ENCODE data around the gene FMN1.

FMN1 gene

DNA sequence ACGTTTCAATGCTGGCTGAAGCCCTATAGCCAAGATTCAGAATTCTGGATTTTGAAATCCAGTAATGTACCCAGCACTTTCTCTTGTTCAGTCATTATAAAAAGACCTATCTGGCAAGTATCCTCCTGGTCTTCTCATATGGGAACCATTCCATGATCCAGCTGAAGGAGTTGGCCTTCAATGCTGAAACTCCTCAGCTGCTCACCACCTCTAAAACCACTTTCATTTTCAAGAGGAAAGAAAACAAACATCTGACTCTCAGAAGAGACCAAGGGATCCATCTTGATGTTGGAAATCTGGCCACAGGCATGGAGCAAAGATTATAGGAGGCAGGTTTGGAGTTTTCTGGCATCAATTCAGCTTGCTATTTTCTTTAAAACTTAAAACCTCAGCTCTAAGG lies 235.4 kb downstream of the FMN1 start:
- Histone ChIP-seq H3K9ac (no peak overlapping the region), H3K4me1 (no peaks in the 10 kb centered on the region), H3K9me3 (ENCODE audit: control insufficient read depth, low read length) (no peaks in the 10 kb centered on the region), H3K4me2 (ENCODE audit: low read length) (no peak overlapping the region), H2AFZ (no peak overlapping the region), H3K27me3 (ENCODE audit: control insufficient read depth, insufficient read depth, low read length) (no peaks in the 10 kb centered on the region), H3K4me3 (ENCODE audit: low read depth, low read length) (no peak overlapping the region), H3K27ac (no peak overlapping the region), H3K79me2 (no peaks in the 10 kb centered on the region), H3K36me3 (ENCODE audit: control insufficient read depth, insufficient read depth, low read length) (no peaks in the 10 kb centered on the region)
- TF ChIP-seq, protein P1, sequence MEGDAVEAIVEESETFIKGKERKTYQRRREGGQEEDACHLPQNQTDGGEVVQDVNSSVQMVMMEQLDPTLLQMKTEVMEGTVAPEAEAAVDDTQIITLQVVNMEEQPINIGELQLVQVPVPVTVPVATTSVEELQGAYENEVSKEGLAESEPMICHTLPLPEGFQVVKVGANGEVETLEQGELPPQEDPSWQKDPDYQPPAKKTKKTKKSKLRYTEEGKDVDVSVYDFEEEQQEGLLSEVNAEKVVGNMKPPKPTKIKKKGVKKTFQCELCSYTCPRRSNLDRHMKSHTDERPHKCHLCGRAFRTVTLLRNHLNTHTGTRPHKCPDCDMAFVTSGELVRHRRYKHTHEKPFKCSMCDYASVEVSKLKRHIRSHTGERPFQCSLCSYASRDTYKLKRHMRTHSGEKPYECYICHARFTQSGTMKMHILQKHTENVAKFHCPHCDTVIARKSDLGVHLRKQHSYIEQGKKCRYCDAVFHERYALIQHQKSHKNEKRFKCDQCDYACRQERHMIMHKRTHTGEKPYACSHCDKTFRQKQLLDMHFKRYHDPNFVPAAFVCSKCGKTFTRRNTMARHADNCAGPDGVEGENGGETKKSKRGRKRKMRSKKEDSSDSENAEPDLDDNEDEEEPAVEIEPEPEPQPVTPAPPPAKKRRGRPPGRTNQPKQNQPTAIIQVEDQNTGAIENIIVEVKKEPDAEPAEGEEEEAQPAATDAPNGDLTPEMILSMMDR (IDR thresholded peaks at IDR 0.05) = no peak

DNA sequence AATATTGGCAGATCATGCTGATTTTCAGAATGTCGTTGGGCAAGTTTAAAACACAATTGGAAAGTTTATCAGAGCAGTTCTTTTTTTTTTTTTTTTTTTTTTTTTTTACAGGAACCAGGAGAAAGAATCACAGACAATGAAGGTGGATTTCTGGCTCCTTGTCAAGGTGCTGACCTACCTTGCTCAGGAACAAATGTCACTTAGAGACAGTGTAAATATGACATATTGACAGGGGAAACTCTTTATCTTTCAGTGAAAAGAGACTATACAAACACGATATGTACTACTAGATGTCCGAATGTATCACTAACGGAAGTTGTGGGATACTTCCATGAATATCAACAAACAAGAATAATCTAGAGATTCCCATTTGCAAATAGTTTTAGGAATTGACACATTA lies 237.3 kb downstream of the FMN1 start:
- Histone ChIP-seq H3K27ac (no peak overlapping the region), H2AFZ (no peak overlapping the region), H3K36me3 (ENCODE audit: control insufficient read depth, insufficient read depth, low read length) (no peaks in the 10 kb centered on the region), H3K79me2 (no peaks in the 10 kb centered on the region), H3K4me2 (ENCODE audit: low read length) (no peak overlapping the region), H3K9ac (no peak overlapping the region), H3K4me3 (ENCODE audit: low read depth, low read length) (no peak overlapping the region), H3K9me3 (ENCODE audit: control insufficient read depth, low read length) (no peaks in the 10 kb centered on the region), H3K4me1 (peaks cover 5% of the 10 kb centered on the region), H3K27me3 (ENCODE audit: control insufficient read depth, insufficient read depth, low read length) (no peaks in the 10 kb centered on the region)
- TF ChIP-seq, protein P1 (IDR thresholded peaks at IDR 0.05) = no peak

DNA sequence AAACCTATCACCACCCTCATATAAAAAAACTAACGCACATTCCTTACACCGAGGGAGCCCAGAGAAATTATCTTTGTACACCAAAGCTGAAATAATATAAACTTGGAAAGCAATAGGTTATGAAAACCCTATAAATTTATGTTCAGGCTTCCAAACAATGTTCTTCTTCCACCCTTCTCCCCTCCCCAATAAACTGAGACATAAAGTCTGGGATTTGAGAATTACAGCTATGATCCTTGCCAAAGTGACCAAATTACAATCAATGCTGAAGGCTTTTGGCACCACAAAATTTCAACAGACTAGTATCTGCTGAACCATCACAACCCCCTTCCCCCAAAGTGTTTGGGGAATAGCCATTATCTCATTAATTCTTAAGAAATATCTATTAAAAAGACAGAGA lies 237.8 kb downstream of the FMN1 start:
- Histone ChIP-seq H3K36me3 (ENCODE audit: control insufficient read depth, insufficient read depth, low read length) (no peaks in the 10 kb centered on the region), H3K4me3 (ENCODE audit: low read depth, low read length) (no peak overlapping the region), H3K4me2 (ENCODE audit: low read length) (no peak overlapping the region), H3K4me1 (peaks cover 5% of the 10 kb centered on the region), H3K79me2 (no peaks in the 10 kb centered on the region), H3K27me3 (ENCODE audit: control insufficient read depth, insufficient read depth, low read length) (no peaks in the 10 kb centered on the region), H2AFZ (no peak overlapping the region), H3K9ac (no peak overlapping the region), H3K9me3 (ENCODE audit: control insufficient read depth, low read length) (no peaks in the 10 kb centered on the region), H3K27ac (no peak overlapping the region)
- TF ChIP-seq, protein P1 (IDR thresholded peaks at IDR 0.05) = no peak

DNA sequence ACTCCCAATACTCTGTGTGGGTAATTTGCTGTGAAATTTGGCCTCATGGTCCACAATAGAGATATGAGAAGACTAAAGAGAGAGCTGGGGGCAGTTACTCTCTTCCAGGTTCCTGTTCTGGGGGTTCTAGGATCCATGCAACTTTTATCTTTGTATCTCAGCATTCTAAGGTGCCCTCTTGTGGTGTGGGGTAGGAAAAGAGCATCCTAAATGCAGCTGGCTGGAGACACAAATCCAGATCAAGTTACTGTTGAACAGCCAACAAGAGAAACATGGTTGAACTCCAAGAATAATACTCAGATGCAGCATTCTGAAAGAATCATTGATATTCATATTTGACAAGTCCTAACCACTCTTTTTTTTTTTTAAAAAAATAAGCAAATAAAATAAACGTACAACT lies 238.5 kb downstream of the FMN1 start:
- TF ChIP-seq, protein P1 (IDR thresholded peaks at IDR 0.05) = no peak
- Histone ChIP-seq H3K36me3 (ENCODE audit: control insufficient read depth, insufficient read depth, low read length) (no peaks in the 10 kb centered on the region), H3K79me2 (no peaks in the 10 kb centered on the region), H3K27me3 (ENCODE audit: control insufficient read depth, insufficient read depth, low read length) (no peaks in the 10 kb centered on the region), H3K27ac (no peak overlapping the region), H3K4me3 (ENCODE audit: low read depth, low read length) (no peak overlapping the region), H3K9me3 (ENCODE audit: control insufficient read depth, low read length) (no peaks in the 10 kb centered on the region), H3K4me2 (ENCODE audit: low read length) (no peak overlapping the region), H2AFZ (no peak overlapping the region), H3K9ac (no peak overlapping the region), H3K4me1 (peaks cover 5% of the 10 kb centered on the region)

DNA sequence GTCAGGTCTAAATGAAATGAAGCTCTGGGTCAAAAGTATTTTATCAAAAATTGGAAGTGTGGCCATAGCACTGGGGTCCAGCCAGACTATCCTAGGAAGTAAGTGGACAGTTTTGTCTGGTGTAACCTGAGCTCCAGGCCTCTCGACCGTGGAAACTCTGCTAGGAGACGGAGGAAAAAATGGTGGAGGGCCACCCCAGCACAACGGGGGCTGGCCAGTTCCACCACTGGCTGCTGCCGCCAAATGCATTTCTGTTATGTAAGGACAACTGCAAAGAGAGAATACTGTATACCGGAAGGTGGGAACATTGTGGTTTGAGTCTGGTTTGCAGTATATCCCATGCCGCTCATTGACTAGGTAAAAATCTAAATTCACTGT lies 241.0 kb downstream of the FMN1 start:
- Histone ChIP-seq H3K36me3 (ENCODE audit: control insufficient read depth, insufficient read depth, low read length) (no peaks in the 10 kb centered on the region), H3K79me2 (no peaks in the 10 kb centered on the region), H3K9me3 (ENCODE audit: control insufficient read depth, low read length) (no peaks in the 10 kb centered on the region), H3K27me3 (ENCODE audit: control insufficient read depth, insufficient read depth, low read length) (no peaks in the 10 kb centered on the region), H3K4me3 (ENCODE audit: low read depth, low read length) (peak overlapping the region; percentile 9), H2AFZ (no peak overlapping the region), H3K4me1 (peaks cover 5% of the 10 kb centered on the region), H3K27ac (no peak overlapping the region), H3K9ac (no peak overlapping the region), H3K4me2 (ENCODE audit: low read length) (no peak overlapping the region)
- TF ChIP-seq, protein P1 (IDR thresholded peaks at IDR 0.05) = no peak

Data from parathyroid adenoma (tissue), 2 donors.